ENCODE measurements around the gene MRPL43. TPM values are rescaled to one million over a fixed set of nuclear protein-coding genes. Genes with fewer than 3 reads are reported as not detected.

Gene MRPL43
- total RNA-seq, 1 experiment from 2014 or later = 86.3 TPM

DNA sequence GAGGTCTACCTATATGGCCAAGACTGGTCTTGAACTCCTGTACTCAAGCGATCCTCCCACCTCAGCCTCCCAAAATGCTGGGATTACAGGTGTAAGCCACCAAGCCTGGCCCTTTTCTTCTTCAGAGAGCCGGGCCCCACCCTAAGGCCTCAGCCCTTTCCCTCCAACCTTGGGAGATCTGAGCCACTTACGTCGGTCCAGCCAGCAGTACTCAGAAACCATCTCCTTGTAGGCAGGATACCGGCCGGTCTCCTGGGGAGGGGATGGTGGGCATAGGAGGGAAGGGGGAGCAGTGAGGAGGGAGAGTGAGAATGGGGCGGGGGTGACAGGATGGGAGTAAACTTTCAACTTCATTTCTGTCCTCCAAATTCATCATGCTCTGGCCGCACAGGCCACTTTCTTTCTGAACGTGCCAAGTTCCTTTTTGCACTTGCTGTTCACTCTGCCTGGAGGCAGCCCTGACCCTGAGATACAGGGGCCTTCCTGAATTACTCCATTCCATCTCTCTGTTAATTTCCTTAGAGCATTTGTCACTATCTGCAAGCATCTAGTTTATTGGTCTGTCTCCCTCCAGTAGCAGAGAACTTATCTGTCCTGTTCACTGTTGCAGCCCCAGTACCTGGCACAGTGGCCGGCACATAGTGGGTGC is 33.3 kb upstream of the MRPL43 start:
- DNase-seq (ENCODE audit: low read depth) = no peak

DNA sequence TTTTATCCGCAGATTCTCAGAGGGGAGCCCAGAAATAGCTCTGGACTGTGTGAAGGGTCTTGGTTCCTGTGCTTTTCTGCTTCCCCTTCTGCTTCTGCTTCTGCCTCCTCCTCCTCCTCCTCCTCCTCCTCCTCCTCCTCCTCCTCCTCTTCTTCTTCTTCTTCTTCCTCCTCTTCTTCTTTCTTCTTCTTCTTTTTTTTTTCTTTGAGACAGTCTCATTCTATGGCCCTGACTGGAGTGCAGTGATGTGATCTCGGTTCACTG is 32.1 kb upstream of the MRPL43 start:
- DNase-seq (ENCODE audit: low read depth) = no peak

DNA sequence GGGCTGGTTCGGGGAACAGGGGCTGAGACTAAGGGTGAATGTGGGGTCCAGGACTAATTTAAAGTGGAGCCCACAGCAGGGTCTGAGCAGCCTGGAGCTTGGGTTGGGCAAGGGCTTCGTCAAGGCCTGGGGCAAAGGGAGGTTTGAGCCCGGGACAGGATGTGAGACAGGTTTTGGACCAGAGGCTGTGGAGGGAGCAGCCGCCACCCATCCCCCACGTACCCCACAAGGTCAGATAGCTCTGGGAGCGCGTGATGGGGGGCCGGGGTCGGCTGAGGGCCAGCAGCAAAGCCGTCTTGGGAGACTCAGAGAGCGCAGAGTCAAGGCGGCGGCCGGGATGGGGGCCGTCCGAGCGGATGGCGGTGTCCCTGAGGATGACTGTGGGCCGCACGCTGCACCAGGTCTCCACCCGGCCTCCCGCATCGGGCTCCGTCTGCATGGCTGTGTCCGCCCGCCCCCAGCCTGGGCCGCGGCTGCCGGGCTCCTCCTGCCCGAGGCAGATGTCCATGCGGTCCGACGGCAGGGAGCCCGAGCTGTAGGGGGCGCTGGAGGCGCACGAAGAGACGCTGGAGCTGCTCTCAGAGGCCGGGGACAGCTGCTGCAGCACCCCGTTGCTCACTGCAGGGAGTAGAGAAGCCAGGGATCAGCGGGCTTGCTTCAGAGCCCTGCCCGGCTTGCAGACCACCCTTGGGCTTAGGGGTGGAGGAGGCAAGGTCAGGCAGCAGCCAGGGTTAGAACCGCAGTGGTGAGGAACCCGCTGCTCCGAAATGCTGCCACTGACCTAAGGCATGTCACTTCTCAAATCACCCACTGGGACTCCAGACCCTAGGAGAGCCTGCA is 31.5 kb upstream of the MRPL43 start:
- peak; percentile 76 for DNase-seq (ENCODE audit: low read depth)

DNA sequence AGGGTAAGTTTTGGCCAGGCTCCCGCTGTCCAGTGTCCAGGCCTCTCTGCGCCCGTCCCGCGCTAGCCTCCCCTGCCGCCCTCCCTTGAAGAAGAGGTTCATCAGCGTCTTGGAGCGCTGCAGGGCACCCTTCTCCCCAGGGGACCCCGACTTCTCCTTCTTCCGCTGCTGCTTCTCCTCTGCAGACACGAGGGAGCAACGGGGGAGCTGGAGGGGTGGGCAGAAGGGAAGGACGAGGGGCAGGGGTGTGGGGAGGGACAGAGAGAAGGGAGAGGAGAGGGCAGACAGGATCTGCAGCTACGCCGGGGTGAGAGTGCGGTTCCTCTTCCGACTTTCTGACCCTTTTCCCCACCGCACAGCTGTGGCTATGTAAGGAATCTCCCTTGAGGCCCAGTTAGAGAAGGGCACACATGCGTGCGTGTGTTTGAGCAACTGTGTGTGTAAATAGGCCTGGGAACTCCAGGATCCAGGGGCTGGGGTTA is 30.9 kb upstream of the MRPL43 start:
- no peak for DNase-seq (ENCODE audit: low read depth)

DNA sequence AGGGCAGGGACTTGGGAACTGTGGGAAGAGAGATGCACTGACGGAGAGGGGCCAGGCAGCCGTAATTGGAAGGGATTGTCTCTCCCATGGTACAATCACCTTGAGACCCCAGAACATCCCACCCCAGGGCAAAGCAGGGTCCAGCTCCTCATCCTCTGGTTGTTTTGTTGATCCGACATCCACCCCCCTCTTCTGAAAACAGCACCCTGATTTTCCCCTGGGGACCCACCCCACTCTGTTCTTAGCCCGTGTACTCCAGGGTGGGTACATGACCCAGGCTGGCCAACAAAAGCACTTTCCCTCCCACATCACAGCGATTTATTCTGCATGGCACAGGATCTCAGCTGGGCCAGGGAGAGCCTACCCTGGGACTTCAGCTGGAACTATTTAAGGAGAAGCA is 29.5 kb upstream of the MRPL43 start:
- no peak for DNase-seq (ENCODE audit: low read depth)

DNA sequence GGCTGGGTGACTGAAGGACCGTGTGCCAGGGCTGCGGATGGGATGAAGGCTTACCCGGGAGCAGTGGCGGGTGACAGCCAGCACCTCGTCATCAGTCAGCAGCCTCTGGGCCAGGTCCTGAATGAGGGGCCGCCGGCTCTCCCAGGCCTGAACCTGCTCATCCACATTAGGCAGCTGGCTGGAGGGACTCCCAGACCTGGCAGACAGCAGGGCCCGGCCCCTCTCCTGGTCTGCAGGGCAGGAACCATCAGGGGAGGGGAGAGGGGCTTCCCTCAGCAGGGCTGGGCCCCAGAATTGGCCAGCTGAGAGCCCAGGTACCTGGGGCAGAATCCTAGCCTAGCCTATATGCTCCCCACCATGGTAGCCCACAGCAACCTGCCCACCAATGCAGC is 28.3 kb upstream of the MRPL43 start:
- no peak for DNase-seq (ENCODE audit: low read depth)

DNA sequence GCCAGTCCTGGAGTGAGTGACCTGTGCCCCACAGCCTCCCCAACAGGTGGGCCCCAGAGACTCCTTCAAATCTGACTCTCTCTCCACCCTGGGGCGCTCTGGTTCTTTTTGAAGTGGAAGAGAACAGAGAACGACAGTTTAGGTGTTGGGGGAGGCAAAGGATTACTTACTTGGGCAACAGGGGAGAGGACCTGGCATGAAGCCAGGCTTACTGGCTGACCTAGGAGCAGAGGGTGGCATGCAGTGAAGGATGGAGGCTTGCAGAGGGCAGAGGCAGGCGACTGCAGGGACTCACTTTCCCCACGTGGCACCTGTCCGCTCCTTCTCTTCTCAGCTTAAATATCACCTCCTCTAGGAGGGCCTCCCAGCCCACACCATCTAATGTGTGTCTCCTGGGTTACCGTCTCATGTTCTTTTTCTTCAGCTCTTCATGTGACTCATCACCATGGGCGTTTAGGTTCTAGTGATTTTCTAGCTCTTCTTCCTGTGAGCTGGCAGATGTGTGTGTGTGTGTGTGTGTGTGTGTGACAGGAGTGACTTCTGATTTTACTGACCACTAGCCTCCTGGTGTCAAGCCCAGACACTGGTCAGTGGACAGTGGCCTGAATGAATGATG is 27.8 kb upstream of the MRPL43 start:
- peak; percentile 92 for DNase-seq (ENCODE audit: low read depth)

DNA sequence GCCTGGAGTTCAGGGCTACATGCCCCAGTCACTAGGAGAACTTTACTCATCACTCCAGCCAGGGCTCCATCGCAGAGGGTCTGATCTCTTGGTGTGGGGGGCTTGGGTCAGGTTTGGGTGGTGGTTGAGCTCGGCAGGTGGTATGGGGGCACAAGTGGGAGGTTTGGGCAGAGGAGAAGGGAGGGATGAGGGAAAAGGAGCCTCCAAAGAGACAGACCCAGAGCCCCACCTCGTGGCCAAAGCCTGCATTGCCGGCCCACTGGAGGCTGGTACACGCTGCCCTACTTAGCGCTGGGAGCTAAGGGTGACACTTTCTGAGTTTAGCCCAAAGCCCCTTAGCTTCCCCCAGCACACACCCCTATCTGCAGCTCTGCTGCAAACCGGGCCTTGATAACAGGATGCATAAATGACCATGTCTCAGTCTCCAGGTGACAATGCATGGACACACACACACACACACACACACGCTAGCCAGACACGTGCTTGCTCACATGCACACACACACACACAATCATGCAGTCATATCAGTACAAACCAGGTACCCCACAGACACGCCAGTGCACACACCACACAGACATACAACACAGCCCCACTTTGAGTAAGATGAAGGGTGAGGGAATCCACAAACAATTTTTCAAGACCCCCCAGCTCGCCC is 27.1 kb upstream of the MRPL43 start:
- peak; percentile 59 for DNase-seq (ENCODE audit: low read depth)

DNA sequence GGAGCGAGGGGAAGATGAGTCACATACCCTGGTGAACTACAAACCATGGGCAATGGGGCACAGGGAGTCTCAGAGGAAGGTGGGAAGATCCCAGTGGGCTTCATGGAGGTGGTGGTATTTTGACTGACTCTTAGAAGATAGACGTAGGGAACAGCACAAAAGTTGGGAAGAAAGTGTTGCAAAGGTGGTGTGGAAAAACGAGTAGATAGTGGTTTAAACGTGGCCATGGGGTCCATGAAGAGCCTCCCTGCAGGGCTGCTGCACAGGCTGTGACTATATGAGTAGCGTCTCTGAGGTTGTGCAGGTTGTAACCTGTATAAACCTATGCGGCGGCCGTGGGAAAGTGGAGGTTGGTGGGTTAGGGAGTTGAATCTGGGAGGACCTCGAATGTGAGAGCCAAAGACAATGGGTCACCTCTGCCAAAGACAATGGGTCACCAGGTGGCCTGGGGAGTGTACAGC is 26.1 kb upstream of the MRPL43 start:
- no peak for DNase-seq (ENCODE audit: low read depth)

DNA sequence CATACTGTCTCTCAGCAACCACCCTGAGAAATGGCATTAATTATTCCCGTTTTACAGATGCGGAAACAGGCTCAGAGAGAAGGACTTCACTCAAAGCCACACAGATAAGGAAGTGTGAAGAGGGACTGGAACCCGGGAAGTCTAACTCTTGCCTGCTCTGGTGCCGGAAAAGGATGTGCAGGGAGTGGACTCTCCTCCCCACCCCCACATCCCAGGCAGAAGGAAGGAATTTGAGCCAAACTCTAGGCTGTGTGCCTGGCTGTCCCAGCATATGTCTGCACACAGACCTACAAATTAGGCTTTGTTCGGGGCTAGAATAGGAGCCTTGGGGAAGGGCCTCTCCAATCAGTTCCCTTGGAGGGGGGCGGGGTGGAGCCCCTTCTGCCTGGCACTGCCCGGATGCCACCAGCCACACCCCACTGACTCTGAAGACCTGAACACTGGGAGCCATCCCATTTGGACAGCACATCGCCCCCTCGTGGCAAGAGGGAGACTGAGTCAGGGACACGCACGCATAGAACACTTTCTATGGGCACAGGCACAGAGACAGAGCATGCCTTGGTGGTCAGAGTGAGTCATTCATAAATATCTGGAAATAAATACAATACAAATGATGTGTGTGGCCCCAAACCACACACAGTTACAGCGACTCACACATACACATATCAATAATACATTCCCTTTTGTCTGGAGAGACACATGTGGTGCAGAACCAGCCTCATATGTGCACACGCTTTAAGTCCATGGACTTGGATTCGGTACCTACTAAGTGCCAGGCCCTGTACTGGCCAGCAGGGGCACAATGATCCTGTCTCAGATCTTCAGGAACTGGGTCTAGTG is 25.4 kb upstream of the MRPL43 start:
- peak; percentile 88 for DNase-seq (ENCODE audit: low read depth)

DNA sequence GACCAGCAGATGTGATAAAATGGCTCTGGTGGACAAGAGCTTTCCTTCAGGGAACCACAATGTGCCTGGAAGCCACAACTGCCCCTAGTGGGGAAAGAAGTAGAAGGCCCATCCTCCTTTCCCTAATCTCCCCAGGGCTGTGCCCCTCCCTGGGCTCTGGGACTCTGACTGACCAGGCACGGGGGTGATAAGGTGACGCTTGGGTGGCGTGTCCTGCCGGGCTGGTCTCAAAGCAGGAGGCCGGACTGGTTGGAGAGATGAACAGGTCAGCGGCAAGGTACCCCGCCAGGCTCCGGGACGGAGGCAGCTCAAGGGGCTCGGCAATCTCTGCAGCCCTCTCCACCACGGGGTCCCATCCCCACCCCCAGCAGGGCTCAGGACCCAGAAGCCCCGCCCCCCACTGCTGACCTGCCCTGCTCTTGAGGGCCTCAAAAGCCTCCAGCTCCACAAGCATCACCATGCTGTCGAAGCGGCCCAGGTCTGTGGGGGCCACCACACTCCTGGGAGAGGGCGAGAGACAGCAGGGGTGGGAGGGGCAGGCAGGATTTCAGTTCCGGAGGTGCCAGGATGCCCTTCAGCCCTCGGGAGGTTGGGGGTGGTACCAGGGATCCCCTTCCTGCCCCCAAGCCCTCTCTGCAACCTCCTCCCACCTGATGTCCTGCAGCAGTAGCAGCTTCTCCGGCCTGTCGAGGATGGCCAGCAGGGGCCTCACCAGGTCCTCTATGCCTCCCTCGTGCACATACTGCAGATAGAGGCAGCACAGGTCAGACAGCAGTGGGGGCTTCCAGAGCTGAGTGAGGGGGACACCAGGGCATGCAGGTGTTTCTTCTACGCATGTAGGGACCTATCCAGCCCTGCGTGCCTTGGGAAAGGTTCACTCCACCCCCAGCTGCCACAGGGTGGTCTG is 24.5 kb upstream of the MRPL43 start:
- no peak for DNase-seq (ENCODE audit: low read depth)

DNA sequence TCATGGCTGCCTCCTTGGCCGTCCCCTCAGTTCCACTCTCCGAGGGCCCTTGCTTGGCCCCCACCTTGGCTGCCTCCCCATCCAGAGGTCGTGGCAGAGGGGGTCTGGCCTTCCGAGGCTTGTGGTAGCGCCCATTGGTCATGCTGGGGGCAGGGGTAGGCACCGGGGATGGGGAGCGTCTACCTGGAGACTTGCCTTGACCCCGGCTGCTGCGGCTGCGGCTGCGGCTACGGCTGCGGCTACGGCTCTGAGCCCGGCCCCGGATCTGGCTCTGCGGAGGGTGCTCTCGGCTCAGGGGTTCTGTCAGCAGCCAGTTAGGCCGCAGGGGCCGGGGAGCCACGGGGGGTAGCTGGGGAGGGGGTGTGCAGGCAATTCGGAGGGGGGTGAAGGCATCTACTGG is 23.0 kb upstream of the MRPL43 start:
- no peak for DNase-seq (ENCODE audit: low read depth)

DNA sequence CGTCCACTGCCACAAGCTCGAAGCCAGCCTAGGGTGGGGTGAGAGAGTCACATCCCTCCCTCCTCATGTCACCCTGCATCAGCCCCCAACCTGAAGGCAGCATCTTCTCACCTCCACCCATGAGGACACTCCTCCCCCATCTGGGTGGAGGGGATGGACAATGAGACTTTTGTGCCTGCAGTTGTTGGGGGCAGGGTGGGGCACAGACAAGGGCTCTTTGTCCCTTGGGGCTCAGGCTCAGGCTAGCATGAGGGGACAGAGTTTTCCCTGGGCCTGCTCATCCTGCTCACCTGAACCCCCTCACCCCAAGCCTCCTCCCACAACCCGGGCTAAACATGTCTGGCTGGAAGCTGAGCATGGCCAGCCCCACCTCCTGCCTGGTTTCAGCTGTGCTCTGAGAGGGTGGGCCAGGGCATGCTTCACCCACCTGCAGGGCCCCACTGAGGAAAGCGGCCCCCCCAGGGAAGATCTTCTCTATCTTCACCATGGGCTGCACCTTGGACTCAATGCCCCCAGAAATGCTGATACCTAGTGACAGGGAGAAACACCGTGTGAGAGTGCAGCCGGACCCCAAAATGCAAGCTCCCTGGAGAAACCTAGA is 21.6 kb upstream of the MRPL43 start:
- no peak for DNase-seq (ENCODE audit: low read depth)

DNA sequence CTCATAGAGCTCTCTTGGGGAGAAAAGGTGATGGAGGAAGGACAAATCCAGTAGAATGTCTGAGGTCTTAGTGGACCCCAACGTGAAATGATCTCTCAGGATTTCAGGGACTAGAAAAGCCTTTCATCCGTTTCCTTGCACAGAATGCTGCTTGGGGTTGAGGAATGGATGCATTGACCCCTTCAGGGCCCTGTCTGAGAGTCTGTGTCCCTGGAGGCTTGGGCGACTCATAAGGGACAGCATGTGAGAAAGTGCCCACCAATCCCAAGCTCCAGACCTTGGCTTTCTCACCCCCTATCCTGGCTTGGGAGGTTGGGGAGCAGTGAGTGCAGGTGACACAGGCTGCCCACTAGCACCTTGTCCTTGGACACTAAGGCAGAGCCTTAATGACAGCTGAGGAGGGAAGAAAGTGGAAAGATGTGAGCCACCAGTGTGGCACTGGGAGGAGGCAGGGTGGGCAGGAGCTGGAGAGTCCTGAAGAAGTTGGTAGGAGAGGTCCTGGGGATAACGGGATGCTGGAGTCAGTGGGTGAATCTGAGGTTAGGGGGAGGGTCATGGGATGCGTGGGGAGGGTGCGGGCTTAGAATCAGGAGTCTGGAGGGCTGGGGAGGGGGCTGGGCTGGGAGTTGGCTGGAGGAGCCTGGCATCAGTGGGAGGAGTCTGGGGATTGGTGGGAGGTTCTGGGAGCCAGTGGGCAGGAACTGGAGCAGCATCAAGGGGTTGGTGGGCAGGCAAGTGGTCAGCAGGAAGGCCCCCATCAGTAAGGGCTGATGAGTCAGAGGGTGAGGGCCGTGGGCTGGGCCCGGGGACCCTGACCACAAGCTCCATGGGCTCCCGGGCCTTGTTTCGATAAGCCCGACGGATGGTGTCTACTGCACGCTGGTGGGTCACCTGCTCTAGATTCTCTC is 20.9 kb upstream of the MRPL43 start:
- DNase-seq (ENCODE audit: low read depth) = no peak

DNA sequence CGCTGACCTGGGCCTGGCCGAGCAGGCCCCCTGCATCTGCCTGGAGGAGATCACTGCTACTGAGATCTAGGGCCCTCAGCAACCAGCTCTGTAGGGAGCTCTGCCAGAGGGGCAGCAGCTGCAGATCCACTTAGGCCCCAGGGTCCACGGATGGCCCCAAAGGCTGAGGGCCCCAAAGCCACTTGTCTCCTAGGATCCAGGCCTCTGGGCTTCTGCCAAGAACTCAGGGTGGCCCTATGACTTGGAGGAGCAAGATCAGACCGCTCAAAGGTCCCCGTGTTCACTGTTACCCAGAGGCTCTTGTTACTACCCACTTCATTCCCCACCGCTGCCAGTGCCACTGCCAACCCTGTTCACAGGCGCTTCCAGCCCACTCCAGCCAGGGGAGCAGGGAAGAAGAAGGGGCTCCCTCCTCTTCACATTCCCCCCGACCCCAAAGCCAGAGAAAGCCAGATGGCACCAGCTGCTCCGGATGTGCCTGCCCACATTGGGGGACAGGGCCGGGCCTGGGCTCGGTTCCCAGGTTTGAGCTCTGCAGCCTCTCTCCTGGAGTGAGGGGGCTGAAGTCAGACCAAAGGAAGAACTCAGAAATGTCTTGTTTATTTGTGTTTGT is 19.9 kb upstream of the MRPL43 start:
- DNase-seq (ENCODE audit: low read depth) = no peak

DNA sequence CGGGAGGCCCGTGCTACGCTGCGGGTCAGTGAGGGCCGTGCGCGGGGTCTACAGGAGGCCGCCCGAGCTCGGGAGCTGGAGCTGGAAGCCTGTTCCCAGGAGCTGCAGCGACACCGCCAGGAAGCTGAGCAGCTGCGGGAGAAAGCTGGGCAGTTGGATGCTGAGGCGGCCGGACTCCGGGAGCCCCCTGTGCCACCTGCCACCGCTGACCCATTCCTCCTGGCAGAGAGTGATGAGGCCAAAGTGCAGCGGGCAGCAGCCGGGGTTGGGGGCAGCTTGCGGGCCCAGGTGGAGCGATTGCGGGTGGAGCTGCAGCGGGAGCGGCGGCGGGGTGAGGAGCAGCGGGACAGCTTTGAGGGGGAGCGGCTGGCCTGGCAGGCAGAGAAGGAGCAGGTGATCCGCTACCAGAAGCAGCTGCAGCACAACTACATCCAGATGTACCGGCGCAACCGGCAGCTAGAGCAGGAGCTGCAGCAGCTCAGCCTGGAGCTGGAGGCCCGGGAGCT is 19.3 kb upstream of the MRPL43 start:
- no peak for DNase-seq (ENCODE audit: low read depth)

DNA sequence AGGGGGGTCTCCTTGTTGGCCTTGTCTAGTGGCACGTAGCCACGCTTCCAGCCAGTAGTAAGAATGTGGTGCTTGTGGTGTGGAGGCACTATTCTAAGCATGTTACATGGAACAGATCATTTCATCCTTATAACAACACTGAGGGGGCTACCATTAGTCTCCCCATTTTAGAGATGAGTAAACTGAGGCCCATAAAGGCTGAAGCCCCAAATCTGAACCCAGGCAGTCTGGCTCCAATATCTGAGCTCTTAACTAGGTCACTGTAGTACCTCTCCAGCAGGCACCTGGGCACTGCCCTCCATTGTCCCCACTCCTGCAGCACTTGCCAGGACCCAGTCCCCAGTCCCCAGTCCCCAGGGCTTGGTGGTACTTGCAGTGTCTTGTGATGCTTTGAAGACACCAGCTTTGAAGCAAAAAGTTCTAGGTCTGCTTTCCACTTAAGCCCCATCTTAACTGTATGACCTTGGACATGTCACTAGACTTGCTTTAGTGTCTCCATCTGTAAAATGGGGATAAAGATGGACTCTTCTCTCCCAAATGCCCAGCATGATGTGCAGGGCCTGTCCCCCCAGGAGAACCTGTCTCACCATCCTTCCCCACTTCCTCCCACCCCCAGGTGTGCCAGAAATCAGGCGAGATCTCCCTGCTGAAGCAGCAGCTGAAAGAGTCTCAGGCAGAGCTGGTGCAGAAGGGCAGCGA is 18.7 kb upstream of the MRPL43 start:
- DNase-seq (ENCODE audit: low read depth) = no peak

DNA sequence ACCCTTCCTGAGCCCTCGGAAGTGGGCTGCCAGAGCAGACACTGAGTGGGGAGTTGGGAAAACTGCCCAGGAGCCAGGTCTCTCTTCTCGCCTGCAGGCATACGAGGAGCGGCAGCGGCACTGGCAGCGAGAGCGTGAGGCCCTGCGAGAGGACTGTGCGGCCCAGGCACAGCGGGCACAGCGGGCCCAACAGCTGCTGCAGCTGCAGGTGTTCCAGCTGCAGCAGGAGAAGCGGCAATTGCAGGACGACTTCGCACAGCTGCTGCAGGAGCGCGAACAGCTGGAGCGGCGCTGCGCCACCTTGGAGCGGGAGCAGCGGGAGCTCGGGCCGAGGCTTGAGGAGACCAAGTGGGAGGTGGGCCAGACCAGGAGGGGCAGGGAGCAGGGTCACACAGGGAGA is 18.1 kb upstream of the MRPL43 start:
- no peak for DNase-seq (ENCODE audit: low read depth)
